ENCODE data around the gene AQP1.

DNA sequence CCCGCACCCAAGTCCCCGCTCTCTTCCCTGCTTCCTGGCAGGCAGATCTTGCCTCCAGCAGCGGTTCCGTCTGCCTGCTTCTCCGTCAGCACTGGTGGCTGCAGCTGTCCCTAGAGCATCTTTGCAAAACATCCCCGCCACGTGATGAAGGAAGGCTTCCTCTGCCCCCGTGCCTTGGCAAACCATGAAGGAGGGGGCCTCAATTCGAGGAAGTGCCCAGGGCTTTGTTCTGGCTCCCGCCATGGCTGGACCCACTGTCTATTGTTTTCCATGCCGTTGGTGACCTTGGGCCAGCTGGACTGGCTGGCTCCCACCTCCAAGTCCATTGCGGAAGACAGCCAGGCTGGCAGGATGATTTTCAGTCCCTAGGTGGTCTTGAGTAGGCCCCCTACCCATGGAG lies 13.2 kb upstream of the AQP1 start:
- TF ChIP-seq ZNF8 (CRISPR knock-in tag; IDR thresholded peaks at IDR 0.05) = no peak
- TF ChIP-seq ISL1 (CRISPR knock-in tag; IDR thresholded peaks at IDR 0.05) = no peak
- TF ChIP-seq ZNF70 (CRISPR knock-in tag; IDR thresholded peaks at IDR 0.05) = no peak
